SH-SY5Y (cell line): ENCODE results near the gene FXYD3.

ENCODE experiments used
- GATA2 ChIP-seq: IDR thresholded peaks from 2 replicates; pipeline ENCODE4 v1.6.1; 2011; ENCODE audit warnings: mild to moderate bottlenecking, low read depth, low read length
- GATA3 ChIP-seq: IDR thresholded peaks from 2 replicates; pipeline ENCODE4 v1.6.1; 2011; ENCODE audit warnings: low read depth, mild to moderate bottlenecking, low read length, moderate library complexity

DNA sequence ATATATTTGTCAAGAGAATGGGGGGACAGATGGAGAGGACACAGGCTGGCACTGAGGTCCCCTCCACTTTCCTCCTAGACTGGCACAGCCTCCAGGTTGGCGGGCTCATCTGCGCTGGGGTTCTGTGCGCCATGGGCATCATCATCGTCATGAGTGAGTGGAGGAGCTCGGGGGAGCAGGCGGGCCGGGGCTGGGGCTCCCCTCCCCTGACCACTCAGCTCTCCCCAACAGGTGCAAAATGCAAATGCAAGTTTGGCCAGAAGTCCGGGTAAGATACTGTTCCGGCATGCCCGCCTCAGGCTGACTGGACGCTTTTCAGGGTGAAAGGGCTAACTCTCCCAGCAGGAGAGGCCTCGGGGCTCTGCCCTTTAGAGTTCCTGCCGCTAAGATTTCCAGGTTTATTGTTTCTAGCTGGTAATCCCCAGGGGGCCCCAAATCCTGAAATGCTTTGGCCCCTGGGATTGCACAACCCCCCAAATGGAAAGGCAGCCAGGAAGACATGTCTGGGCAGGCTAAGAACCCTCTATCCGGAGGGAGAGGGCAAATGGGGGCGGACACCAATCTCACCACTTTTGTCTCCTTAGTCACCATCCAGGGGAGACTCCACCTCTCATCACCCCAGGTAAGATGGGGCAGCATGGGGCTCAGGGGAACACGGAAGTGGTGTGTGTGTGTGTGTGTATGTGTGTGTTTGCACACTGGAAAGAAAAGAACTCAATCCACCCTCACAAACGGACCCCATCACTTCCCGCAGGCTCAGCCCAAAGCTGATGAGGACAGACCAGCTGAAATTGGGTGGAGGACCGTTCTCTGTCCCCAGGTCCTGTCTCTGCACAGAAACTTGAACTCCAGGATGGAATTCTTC lies 7.3 kb downstream of the FXYD3 start:
- TF ChIP-seq GATA2 (no peak), GATA3 (no peak)
